Measurements from ENCODE around the gene LYL1. TPM values are rescaled to one million over a fixed set of nuclear protein-coding genes. Genes with fewer than 3 reads are reported as not detected.
A peak's percentile ranks its signal among the peaks of the same experiment; 100 is the strongest.

Gene LYL1
- total RNA-seq, 1 donor from 2014 or later, result 9.4 TPM

DNA sequence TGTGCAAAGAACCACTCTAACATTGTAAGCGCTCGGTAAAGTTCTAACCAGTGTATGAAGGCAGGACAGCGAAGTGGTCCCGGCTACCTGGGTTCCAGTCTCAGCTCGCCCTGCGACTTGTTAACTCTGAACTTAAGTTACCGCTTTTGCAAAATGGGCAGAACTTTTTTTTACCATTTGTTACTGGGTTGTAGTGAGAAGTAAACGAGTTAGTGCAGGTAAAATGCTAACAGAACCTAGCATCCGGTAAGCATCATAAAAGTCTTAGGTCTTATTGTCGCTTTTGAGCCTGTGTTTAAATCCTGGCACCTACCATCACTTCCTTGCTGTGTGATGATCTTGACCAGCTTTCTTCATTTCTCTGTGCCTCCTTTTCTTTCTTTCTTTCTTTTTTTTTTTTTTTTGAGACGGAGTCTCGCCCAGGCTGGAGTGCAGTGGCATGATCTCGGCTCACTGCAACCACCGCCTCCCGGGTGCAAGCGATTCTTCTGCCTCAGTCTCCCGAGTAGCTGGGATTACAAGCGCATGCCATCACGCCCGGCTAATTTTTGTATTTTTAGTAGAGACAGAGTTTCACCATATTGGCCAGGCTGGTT lies 14.6 kb upstream of the LYL1 start:
- no peak for DNase-seq (ENCODE audit: missing footprints)
- intact Hi-C loops (cut with DNase I), result loop anchor here (2.0 kb wide), 2 partner anchors 14 to 34 kb away; partner anchors contain the start of genes IER2, LYL1 and STX10
- ATAC-seq, result no peak

DNA sequence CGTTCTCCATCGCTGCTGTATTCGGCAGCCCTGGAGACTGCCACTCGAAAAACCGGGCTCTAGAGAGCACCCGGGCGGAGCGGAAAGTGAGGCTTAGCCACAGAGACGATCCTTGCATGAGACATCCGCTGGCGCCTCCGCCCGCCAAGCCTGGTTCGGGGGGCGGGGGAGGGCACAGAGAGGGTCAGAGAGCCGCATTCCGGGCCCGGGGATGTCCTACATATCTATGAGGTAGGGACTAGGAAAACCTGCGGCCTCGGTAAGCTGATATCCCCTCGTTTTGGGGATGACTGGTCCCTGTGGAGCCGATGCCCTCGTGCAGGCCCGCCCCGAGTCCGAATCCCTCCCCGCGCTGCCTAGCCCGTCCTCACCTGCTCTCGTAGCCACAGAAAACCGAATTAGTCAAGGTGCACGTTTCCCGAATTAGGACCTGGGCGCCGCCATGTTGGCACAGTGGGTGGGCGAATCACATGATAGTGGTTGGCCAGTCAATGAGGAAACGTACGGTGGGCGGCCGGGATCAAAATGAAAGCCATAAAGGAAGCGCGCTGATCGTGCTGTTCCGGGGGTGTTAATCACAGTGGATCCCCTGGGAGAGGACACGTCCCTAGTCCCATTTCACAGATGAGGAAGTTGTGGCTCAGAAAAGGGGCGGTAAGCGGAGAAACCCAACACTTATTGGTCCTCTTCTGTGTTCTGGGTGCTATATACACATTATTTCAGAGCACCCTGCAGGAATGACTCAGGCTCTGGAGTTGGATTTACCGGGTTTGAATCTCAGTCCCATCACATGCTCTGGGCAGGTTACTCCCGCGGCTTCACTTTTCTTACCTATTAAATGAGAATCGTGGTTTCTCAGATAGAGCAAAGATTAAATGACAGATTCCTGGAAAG lies 13.9 kb upstream of the LYL1 start, which contains the start of gene TRMT1:
TSS of gene TRMT1 (minus strand) at position 459 of the 894 bp plus-strand sequence. CDS start at position 118, 341 bp downstream.
- DNase-seq (ENCODE audit: missing footprints), result peak; percentile 97
- peak; percentile 77 for ATAC-seq
- intact Hi-C loops (cut with DNase I), result loop anchor here (2.0 kb wide), 2 partner anchors 14 to 34 kb away; partner anchors contain the start of genes IER2, LYL1 and STX10

DNA sequence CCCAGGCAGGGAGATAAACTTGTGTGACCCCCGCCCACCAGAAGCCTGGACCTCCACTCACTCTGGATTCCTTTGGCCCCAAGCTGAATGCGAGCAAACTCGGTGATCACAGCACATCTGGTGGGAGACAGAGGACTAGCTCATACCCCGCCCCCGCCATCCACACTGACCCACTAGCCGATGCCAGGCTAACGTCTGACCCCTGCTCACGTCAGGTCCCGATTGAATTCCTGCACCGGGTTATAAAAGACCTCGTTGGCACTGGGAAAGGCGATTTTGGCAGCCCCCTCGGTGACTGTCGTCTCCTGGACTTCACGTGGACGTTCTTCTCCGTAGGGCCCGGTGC lies 13.3 kb upstream of the LYL1 start:
- DNase-seq (ENCODE audit: missing footprints), result no peak
- ATAC-seq, result no peak
- intact Hi-C loops (cut with DNase I), result loop anchor here (2.0 kb wide), 2 partner anchors 13 to 35 kb away; partner anchors contain the start of genes IER2, LYL1 and STX10

DNA sequence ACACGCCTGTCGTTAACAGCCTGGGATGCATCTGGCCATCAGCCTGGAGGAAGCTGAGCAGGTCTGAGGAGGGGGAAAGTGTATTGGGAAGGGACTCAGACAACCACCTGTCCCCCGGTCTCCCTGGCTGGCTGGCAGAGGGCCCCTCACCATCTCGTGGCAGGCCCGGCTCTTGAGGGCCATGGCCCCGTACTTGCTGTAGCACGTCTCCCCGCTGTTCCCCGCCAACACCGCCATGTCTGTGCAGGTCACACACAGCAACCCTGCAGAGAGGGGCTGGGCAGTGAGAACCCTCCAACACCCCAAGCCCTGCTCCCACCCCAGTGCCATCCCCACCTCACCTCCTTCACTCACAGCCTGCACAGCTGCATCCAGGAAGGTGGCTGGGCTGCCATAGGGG lies 9.9 kb upstream of the LYL1 start:
- intact Hi-C loops (cut with DNase I), result no loop called here
- ATAC-seq (no peak), DNase-seq (ENCODE audit: missing footprints) (no peak)

DNA sequence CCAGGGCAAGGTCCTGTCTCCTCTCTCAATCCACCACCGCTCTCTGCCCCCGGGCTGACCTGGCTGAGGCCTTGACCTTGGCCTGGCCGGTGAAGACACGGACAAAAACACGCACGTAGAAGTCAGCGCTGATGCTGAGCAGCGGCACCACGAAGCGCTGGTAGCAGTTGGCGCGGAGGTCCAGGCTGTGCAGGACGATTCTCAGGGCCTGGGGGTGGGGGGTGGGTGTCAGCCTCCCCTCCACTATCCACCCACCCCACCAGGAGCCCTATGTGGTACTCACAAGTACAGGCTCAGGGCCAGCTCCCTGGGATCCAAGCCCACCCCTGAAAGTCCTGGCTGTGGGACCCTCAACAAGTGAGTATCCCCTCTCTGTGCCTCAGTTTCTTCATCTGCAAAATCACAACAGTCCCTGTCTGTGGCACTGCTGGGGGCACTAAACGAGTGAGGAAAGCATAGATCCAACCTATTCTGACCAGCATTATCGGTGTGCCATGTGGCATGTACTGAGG lies 7.5 kb upstream of the LYL1 start:
- intact Hi-C loops (cut with DNase I), result no loop called here
- ATAC-seq, result no peak
- no peak for DNase-seq (ENCODE audit: missing footprints)

DNA sequence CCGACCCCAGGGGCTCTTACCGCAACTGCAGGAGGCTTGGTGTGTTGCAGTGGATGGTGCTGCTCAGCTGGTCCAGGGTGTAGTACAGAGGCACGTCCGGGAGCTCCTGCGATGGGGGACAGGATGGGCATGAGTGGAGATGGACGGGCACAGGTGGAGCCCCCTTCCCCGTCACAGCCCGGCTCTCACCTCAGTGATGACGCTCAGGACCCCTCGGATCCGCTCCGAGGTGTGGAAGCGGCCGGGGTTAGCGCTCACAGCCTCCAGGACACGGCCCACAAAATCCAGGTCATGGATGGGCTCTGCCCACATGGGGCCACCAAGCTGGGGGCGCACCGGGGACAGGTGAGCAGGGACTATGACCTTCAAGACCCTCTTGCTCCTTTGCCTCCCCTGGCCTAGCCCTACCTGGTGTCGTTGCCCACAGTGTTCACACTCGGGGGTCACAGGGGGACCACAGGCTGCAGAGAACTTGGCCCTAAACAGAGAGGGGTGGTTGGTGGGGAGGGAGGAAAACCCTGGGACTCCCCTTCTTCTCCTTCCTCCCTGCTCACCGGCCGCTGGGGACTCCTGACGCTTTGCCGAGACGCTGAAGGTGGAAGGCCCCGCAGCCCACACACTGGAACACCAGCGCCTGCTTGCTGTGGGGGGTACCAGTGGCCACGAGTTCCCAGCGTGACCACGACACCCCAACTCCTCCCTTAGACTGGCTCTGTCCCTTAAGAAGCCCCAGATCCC lies 6.9 kb upstream of the LYL1 start:
- no peak for DNase-seq (ENCODE audit: missing footprints)
- ATAC-seq, result no peak
- intact Hi-C loops (cut with DNase I), result no loop called here

DNA sequence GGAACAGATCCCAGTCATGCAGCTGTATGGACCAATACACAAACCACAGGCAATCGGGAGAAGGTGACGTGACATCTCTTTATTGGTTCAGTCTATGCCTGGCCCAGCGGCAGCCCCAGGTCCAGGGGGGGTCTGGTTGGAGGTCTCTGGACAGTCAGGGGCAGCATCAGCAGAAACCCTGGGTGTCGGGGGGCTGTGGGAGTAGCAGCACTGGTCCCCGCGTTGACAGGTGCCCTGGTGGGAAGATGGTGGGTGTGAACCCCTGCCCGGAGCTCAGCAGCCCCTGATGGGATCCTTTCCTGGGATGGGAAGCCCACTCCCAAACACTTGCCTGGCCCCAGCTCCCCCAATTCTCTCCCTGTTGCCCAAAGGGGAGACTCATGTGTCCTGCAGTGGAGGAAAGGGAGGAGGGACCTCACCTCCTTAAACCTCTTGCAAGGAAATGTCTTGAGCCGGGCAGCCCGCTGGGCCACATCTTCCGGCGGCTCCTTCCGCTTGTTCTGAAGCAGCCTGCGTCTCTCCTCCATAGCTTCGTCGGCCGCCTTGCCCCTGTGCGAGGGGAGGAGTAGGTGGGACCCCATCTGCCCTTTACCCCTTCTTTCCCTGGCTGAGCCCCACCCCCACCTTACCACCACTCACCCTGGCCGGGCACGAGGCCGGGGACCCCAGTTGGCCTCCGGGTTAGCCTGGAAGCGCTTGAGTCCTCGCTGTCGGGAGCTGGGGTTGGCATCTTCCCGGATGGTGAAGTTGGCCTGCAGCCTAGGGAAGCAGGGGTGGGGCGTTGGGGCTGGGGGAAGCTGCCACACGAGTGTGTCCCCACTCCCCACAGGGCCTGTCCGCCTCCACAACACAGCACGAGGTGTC lies 2.4 kb upstream of the LYL1 start:
- ATAC-seq (no peak), DNase-seq (ENCODE audit: missing footprints) (no peak)
- intact Hi-C loops (cut with DNase I), result no loop called here

DNA sequence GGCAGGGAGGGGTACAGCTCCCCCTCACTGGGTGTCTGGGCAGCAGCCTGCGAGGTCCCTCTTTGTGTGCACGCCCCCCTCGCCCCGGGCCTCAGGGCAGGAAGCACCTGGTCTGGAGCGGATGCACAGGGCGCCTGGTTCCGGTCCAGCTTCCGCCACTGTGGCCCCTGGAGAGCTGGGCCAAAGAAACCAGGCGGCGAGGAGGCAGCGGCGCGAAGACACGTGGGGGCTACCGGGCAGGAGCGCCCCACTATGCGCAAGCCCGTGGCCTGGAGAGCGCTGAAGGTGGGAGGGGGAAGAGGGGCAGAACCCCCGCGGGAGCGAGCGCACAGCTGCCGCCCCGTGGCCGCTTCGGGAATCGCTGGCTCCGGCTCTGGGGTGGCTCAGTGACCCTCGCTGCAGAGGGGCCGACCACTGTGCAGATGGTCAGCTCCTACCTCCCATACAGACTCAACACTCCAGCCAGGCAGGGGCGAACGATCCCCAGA lies 1.7 kb upstream of the LYL1 start:
- DNase-seq (ENCODE audit: missing footprints), result peak; percentile 86
- intact Hi-C loops (cut with DNase I), result no loop called here
- peak; percentile 14 for ATAC-seq

DNA sequence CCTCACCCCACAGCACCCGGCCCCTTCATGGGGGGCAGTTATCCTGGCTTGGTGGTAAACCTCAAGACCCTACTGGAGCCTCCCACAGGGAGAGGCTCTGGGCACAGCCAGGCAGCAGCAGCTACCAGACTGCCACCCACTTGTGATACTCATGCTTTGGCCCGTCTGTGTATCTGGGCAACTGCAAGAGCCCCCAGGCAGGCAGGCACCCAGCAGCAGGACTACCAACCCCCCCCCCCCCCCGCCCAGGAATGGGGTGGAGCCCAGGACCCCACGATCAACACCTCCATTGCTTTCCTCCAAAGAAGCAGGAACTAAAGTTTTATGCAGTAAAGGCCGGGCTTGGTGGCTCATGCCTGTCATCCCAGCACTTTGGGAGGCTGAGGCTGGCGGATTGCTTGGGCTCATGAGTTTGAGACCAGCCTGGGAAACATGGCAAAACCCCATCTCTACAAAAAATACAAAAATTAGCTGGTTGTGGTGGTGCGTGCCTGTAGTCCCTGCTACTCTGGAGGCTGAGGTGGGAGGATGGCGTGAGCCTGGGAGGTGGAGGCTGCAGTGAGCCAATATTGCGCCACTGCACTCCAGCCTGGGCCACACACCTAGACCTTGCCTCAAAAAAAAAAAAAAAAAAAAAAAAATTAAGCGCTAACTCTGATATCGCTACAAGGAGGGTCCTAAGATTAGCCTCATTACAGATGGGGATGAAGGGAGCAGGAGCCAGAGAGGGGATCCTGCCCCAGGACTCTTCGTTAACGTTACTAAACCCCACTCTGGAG lies 1.1 kb upstream of the LYL1 start:
- DNase-seq (ENCODE audit: missing footprints) (no peak), ATAC-seq (no peak)
- intact Hi-C loops (cut with DNase I), result loop anchor here (2.0 kb wide), 3 partner anchors 13 to 59 kb away; partner anchors contain the start of genes IER2, STX10 and TRMT1

DNA sequence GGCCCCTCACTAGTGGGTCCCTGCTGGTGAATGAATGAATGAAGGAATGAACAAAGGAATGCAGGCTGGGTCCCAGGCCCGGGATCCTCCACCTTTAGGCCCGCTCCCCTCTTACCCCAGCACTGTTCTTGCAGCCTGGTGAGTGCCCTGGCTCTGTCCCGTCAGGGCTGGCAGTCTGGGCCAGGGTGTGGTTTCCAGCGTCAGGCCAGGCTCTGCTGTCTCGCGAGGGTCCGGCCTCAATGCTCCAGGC lies 317 bp downstream of the LYL1 start:
- intact Hi-C loops (cut with DNase I), result loop anchor here (2.0 kb wide), 3 partner anchors 14 to 60 kb away; partner anchors contain the start of genes IER2, STX10 and TRMT1
- DNase-seq (ENCODE audit: missing footprints) (no peak), ATAC-seq (no peak)

DNA sequence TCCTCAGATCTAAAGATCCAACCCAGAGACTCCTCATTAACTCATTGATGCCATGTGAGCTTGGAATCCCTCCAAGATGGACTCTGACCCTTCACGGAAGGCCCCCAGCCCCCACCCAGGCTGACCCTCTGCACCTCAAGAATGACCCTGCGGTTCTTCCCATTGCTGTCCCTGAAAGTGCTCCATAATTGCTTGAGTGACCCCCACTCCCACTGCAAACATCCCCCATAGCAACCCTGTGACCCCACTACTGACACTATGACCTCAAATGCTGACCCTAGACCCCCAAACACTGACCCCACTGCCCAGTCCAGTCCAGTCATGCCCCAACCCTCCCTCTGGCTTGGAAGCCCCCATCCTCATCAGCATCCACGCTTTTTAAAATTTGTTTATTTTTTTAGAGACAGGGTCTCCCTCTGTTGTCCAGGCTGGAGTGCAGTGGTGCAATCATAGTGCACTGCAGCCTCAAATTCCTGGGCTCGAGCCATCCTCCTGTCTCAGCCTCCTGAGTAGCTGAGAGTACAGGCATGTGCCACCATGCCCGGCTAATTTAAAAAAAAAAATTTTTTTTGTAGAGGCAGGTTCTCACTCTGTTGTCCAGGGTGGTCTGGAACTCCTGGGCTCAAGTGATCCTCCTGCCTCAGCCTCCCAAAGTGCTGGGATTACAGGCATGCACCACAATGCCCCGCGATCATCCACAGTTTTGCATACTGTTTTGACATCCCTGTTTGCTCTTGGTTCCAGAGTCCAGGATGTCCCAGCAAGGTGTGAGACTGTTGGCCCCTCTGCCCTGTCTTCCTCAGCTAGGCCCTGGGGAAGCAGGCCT lies 855 bp downstream of the LYL1 start:
- intact Hi-C loops (cut with DNase I), result loop anchor here (2.0 kb wide), 3 partner anchors 15 to 61 kb away; partner anchors contain the start of genes IER2, STX10 and TRMT1
- ATAC-seq (no peak), DNase-seq (ENCODE audit: missing footprints) (no peak)

DNA sequence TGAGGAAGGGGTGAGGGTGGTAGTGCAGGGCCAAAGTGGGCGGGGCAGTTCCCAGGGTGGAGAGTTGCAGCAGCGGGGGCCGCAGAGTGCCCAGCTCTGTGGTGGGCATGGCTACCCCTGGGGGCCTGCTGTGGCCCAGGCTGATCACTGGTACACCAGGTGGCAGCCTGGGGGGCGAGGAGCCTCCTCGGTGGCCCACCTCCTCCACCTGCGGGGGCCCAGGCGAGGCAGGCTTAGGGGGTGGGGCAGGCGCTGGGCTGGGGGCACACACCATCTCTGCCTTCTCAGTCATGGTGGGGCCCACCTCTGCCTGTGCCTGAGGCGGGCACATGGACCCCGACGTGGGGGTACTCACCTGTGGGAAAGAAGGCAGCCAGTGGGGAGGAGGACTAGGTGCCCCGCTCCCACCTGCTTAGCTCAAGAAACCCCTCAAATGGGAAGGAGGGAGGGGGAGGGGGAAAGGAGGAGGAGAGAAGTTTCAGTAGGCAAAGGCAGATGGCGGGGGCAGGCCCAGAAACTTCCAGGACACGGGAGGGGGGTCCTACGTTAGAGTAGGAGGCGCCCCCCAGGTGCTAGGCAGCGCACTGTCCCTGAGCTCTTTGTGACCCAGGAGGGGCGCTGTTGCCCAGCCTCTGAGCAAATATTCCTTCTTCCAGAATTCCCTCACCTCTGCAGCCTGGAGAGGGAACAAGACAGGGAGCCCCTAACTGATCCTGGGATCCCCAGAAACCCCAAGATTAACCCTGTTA lies 1.6 kb downstream of the LYL1 start:
- intact Hi-C loops (cut with DNase I), result no loop called here
- peak; percentile 60 for DNase-seq (ENCODE audit: missing footprints)
- ATAC-seq, result no peak

DNA sequence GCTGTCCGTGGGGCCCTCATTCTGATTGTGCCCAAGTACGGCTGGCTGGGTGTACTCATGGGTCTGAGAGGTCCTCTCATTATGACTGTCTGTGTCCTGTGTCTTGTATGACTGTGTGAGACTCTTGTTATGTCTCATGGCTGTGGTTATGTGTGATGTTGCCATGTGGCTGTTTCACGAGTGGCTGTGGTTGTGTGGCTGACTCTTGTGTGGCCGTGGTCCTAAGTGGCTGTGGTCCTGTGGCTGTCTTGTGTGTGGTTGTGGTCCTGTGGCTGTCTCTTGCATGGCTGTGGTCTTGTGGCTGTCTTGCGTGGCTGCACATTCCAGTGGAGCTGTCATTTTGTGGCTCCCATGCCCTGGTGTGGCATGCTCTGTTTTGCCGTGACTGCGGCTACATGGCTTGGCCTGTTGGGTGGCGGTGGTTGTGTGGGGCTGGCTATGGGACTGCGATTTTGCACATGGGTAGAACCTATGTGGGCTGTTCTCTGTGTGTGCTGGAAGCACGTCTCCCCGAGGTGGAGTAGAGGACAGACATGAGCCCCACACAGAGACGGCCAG lies 2.5 kb downstream of the LYL1 start:
- intact Hi-C loops (cut with DNase I), result no loop called here
- ATAC-seq (no peak), DNase-seq (ENCODE audit: missing footprints) (peak; percentile 37)

DNA sequence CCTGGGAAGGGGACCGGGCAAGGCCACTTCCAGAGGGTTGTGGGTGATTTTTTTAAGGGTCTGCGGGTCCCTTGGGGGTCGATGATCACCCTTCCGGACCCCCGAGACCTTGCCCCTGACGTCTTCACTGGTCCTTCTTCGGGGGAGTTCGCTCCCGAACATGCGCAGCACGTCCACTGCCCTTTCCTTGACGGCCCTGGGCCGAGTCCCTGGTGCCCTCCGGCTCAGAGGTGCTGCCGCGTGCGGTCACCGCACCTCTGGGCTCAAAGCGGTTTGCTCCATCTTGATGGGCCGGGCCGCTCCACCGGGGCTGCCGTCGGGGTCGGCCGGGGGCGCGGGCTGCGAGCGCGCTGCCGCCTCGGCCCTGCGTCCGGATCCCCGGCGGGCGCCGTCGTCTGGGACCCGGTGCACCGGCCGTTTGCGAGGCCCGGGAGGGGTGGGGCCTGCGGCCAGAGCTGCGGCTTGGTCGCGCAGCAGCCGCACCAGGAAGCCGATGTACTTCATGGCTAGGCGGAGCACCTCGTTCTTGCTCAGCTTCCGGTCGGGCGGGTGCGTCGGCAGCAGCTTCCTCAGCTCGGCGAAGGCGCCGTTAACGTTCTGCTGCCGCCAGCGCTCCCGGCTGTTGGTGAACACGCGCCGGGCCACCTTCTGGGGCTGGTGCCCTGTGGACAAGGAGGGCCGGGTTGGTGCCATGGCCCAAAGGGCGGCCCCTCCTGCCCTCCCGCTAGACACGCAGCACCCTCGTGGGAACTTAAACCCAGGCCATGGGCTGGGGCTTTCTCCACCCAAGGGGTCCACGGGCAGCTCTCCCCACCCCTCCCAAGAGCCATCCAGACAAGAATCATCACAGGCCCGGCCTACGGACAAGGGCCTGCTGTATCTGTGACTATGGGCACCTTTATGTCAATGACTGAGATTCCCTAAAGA lies 3.3 kb downstream of the LYL1 start:
- ATAC-seq (peak; percentile 15), DNase-seq (ENCODE audit: missing footprints) (peak; percentile 94)
- intact Hi-C loops (cut with DNase I), result loop anchor here (5.0 kb wide), 1 partner anchor 42 kb away; no protein-coding TSS in a partner anchor
